ENCODE results near the gene STAT3. TPM values are rescaled to one million over a fixed set of nuclear protein-coding genes. Genes with fewer than 3 reads are reported as not detected.
A peak's percentile ranks its signal among the peaks of the same experiment; 100 is the strongest.

Gene STAT3
- polyA plus RNA-seq, 1 donor, result 193 TPM

GRCh38 chr17:42287305-42287976 is 100.8 kb downstream of the STAT3 start:
- DNase-seq, result no peak
- peaks cover 17% of the 10 kb centered on the region for H3K4me1 ChIP-seq (ENCODE audit: control insufficient read depth, insufficient read depth, low read length)
- H3K36me3 ChIP-seq (ENCODE audit: control insufficient read depth, insufficient read depth, low read length), result peaks cover 3% of the 10 kb centered on the region
- no CpG with 5 or more reads among the region's 14 CpGs for WGBS (ENCODE audit: insufficient coverage, low lambda C conversion rate)
- peak overlapping the region; percentile 44 for H3K4me3 ChIP-seq (ENCODE audit: low read length)
- H3K27me3 ChIP-seq (ENCODE audit: control insufficient read depth, insufficient read depth, low read length), result no peaks in the 10 kb centered on the region
- H3K27ac ChIP-seq (ENCODE audit: low read length), result no peak overlapping the region
- H3K9me3 ChIP-seq (ENCODE audit: control insufficient read depth, low read depth, low read length), result peaks cover 2% of the 10 kb centered on the region

GRCh38 chr17:42286411-42287221 is 101.6 kb downstream of the STAT3 start:
- no CpG with 5 or more reads among the region's 5 CpGs for WGBS (ENCODE audit: insufficient coverage, low lambda C conversion rate)
- peaks cover 2% of the 10 kb centered on the region for H3K9me3 ChIP-seq (ENCODE audit: control insufficient read depth, low read depth, low read length)
- no peaks in the 10 kb centered on the region for H3K27me3 ChIP-seq (ENCODE audit: control insufficient read depth, insufficient read depth, low read length)
- H3K27ac ChIP-seq (ENCODE audit: low read length), result no peak overlapping the region
- peaks cover 17% of the 10 kb centered on the region for H3K4me1 ChIP-seq (ENCODE audit: control insufficient read depth, insufficient read depth, low read length)
- H3K36me3 ChIP-seq (ENCODE audit: control insufficient read depth, insufficient read depth, low read length), result no peaks in the 10 kb centered on the region
- H3K4me3 ChIP-seq (ENCODE audit: low read length), result no peak overlapping the region
- no peak for DNase-seq

DNA sequence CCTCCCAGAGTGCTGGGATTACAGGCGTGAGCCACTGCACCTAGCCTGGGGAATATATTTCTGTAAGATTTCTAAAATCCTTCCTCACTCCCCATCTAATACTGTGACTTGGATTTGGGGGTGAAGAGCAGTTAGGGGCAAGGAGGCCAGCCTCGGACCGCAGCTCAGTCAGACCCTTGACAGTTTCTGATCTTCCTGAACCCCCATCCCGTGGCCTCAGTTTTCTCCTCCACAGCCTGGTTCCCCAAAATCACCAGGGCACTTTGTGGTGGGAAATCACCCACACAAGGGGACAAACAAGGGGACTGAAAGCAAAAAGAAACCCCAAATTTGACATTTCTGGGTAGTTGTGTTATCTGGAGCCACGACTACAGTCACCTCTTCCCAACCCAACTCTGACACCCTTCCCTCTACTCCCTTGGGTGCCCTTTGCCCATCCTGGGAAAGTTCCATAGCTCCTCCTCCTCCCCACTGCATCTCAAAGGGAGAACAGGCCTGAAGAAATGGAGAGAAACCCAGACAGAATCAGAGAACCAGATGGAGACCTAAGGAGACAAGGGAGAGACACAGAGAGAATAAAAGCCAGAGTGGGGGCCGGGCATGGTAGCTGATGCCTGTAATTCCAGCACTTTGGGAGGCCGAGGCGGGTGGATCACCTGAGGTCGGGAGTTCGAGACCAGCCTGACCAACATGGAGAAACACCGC is 102.7 kb downstream of the STAT3 start:
- 80% methylated on average over 2 of the region's 11 CpGs for WGBS (ENCODE audit: insufficient coverage, low lambda C conversion rate)
- Histone ChIP-seq H3K27me3 (ENCODE audit: control insufficient read depth, insufficient read depth, low read length) (no peaks in the 10 kb centered on the region), H3K36me3 (ENCODE audit: control insufficient read depth, insufficient read depth, low read length) (no peaks in the 10 kb centered on the region), H3K4me1 (ENCODE audit: control insufficient read depth, insufficient read depth, low read length) (peaks cover 17% of the 10 kb centered on the region), H3K9me3 (ENCODE audit: control insufficient read depth, low read depth, low read length) (peaks cover 2% of the 10 kb centered on the region), H3K27ac (ENCODE audit: low read length) (no peak overlapping the region), H3K4me3 (ENCODE audit: low read length) (no peak overlapping the region)
- no peak for DNase-seq

DNA sequence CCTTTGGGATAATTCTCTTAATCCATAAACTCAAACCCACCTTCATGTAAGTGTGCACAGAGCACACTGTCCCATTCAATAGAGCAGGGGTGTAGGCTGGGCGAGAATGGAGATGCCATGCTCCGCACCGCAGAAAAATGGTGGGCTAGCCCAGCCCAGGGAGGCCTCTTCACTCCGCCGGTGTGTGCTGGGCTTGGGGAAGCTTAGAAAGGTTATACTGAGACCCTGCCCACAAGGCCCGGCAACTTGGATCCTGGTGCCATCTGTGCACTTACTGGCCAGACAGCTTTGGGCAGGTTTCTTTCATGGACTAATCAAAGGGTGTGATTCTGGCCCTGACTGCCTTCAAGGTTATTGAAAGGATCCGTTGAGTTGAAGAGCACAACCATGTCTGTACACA is 103.7 kb downstream of the STAT3 start:
- no peaks in the 10 kb centered on the region for H3K36me3 ChIP-seq (ENCODE audit: control insufficient read depth, insufficient read depth, low read length)
- H3K9me3 ChIP-seq (ENCODE audit: control insufficient read depth, low read depth, low read length), result peaks cover 2% of the 10 kb centered on the region
- no peaks in the 10 kb centered on the region for H3K27me3 ChIP-seq (ENCODE audit: control insufficient read depth, insufficient read depth, low read length)
- H3K4me1 ChIP-seq (ENCODE audit: control insufficient read depth, insufficient read depth, low read length), result peaks cover 17% of the 10 kb centered on the region
- no peak overlapping the region for H3K4me3 ChIP-seq (ENCODE audit: low read length)
- no CpG with 5 or more reads among the region's 7 CpGs for WGBS (ENCODE audit: insufficient coverage, low lambda C conversion rate)
- DNase-seq, result no peak
- no peak overlapping the region for H3K27ac ChIP-seq (ENCODE audit: low read length)

- DNase-seq, result no peak
- Histone ChIP-seq H3K4me1 (ENCODE audit: control insufficient read depth, insufficient read depth, low read length) (peaks cover 17% of the 10 kb centered on the region), H3K36me3 (ENCODE audit: control insufficient read depth, insufficient read depth, low read length) (no peaks in the 10 kb centered on the region), H3K9me3 (ENCODE audit: control insufficient read depth, low read depth, low read length) (no peaks in the 10 kb centered on the region), H3K27me3 (ENCODE audit: control insufficient read depth, insufficient read depth, low read length) (no peaks in the 10 kb centered on the region), H3K27ac (ENCODE audit: low read length) (no peak overlapping the region), H3K4me3 (ENCODE audit: low read length) (no peak overlapping the region)
- WGBS (ENCODE audit: insufficient coverage, low lambda C conversion rate), result 100% methylated on average over 1 of the region's 5 CpGs
These were observed 104.2 kb downstream of the STAT3 start for GRCh38 chr17:42284024-42284369.

DNA sequence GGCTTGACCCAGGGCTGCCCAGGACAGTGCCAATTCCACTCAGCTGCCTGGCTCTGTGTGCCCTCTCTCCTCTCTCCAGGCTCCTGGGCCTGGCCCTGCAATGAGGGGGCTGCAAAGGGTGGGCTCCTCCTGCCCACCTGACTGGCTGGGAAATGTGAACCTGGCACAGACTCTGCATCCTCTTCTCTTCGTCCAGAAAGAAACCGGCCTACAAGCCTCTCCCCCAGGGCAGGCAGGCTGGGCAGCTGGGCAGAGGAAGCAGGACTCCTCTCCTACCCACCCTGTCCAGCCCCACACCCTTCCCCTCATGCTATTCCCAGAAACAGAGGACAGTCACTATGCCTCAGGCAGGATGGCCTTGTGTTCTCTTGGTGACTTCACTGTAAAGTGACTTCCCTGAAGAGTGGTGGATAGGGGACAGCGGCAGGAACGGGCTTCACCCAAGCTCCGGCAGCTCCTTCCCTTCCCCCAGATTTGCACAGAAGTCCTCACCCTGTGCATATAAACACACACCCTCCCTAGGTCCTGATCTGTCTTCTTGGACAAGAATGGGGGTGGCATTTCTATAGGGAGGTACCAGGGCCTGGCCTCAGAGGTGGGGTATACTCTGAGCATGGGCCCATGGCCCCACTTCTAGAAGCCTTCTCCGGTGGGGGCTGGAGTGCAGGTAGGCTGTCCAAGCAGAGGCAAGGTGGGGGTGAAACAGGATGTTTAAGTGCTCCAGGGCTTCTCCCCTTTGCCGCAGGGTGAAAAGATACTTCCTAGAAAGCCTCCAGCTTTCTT is 104.8 kb downstream of the STAT3 start:
- H3K4me3 ChIP-seq (ENCODE audit: low read length), result no peak overlapping the region
- no peaks in the 10 kb centered on the region for H3K36me3 ChIP-seq (ENCODE audit: control insufficient read depth, insufficient read depth, low read length)
- no peak for DNase-seq
- no peaks in the 10 kb centered on the region for H3K27me3 ChIP-seq (ENCODE audit: control insufficient read depth, insufficient read depth, low read length)
- peaks cover 13% of the 10 kb centered on the region for H3K4me1 ChIP-seq (ENCODE audit: control insufficient read depth, insufficient read depth, low read length)
- WGBS (ENCODE audit: insufficient coverage, low lambda C conversion rate), result no CpG with 5 or more reads among the region's 7 CpGs
- no peak overlapping the region for H3K27ac ChIP-seq (ENCODE audit: low read length)
- H3K9me3 ChIP-seq (ENCODE audit: control insufficient read depth, low read depth, low read length), result no peaks in the 10 kb centered on the region

DNA sequence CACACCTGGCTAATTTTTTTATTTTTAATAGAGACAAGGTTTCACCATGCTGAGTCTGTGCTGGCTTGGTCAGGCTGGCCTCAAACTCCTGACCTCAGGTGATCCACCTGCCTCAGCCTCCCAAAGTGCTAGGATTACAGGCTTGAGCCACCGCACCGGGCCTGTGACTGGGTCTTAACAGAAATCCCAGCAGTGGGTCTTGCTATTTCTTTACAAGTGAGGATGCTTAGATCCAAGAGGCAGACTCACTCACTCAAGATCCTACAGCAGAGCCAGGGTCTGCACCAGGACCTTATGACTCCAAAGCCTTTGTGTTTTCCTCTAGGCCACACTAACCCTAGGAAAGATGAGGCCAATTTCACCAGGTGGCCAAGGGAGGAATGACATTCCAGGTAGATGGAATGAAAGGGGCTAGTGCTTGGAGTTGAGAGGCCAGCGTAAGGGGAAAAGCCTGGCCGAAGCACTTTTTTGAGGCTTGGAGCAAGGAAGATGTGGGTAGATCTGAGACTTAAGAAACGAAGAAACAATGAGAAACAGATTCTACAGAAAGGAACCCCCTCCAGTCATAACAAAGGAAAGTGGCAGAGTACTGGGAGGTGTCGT is 105.7 kb downstream of the STAT3 start:
- Histone ChIP-seq H3K27me3 (ENCODE audit: control insufficient read depth, insufficient read depth, low read length) (no peaks in the 10 kb centered on the region), H3K4me3 (ENCODE audit: low read length) (no peak overlapping the region), H3K27ac (ENCODE audit: low read length) (no peak overlapping the region), H3K4me1 (ENCODE audit: control insufficient read depth, insufficient read depth, low read length) (peaks cover 8% of the 10 kb centered on the region), H3K9me3 (ENCODE audit: control insufficient read depth, low read depth, low read length) (no peaks in the 10 kb centered on the region), H3K36me3 (ENCODE audit: control insufficient read depth, insufficient read depth, low read length) (no peaks in the 10 kb centered on the region)
- 97% methylated on average over 3 of the region's 6 CpGs for WGBS (ENCODE audit: insufficient coverage, low lambda C conversion rate)
- no peak for DNase-seq

- Histone ChIP-seq H3K36me3 (ENCODE audit: control insufficient read depth, insufficient read depth, low read length) (no peaks in the 10 kb centered on the region), H3K27me3 (ENCODE audit: control insufficient read depth, insufficient read depth, low read length) (no peaks in the 10 kb centered on the region), H3K27ac (ENCODE audit: low read length) (no peak overlapping the region), H3K4me1 (ENCODE audit: control insufficient read depth, insufficient read depth, low read length) (peaks cover 8% of the 10 kb centered on the region), H3K9me3 (ENCODE audit: control insufficient read depth, low read depth, low read length) (no peaks in the 10 kb centered on the region), H3K4me3 (ENCODE audit: low read length) (no peak overlapping the region)
- peak in 1 of 2 donors; percentile 35 for DNase-seq
- no CpG with 5 or more reads among the region's 7 CpGs for WGBS (ENCODE audit: insufficient coverage, low lambda C conversion rate)
These were observed 106.6 kb downstream of the STAT3 start for GRCh38 chr17:42281571-42282096.

DNA sequence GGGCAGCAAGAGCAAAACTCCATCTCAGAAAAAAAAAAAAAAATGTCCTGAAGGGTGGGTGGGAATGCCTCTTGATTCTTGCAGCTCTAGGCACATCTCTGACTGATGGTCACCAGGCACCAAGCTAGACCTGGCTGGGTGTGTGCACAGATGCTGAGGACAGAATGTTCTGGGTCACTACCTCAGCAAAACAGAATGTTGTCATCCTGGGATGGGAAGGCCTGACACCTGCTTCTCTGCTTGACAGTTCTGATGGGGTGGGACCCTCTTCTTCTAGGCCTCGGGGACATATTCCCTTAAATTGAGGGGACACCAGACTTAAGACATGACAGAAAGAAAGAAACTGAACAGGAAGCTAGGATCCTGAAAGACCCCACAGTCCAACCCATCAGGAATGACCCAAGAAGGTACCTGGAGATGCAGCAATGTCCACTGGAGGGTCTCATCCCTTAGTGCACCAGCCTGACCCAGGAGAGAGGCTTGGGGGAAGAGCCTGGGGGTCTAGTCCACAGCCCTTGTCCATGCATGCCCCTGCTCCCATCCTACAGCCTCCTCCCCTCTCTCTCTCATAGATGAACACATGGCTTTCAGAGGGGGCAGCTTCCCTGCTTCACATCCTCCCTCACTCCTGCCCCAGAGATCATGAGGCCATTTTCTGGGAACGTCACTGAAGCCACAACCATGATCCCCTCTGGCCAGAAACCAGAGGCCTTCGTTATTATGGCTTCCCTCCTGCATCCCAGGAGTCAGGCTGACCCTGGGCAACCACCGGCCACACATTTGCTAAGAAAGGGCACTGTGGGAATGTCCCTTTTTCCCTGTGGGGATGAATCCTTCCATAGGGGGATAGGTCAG is 108.2 kb downstream of the STAT3 start:
- Histone ChIP-seq H3K4me3 (ENCODE audit: low read length) (no peak overlapping the region), H3K27ac (ENCODE audit: low read length) (no peak overlapping the region), H3K9me3 (ENCODE audit: control insufficient read depth, low read depth, low read length) (no peaks in the 10 kb centered on the region), H3K4me1 (ENCODE audit: control insufficient read depth, insufficient read depth, low read length) (peaks cover 9% of the 10 kb centered on the region), H3K27me3 (ENCODE audit: control insufficient read depth, insufficient read depth, low read length) (no peaks in the 10 kb centered on the region), H3K36me3 (ENCODE audit: control insufficient read depth, insufficient read depth, low read length) (no peaks in the 10 kb centered on the region)
- DNase-seq, result no peak
- WGBS (ENCODE audit: insufficient coverage, low lambda C conversion rate), result no CpG with 5 or more reads among the region's 4 CpGs
